Measurements from ENCODE around the gene TMPO.
"Not testable (repeated sequence)": the region's sequence is repeated elsewhere in the genome, so short reads cannot be mapped to it uniquely, and the experiment has no call there.

The TMPO gene

GRCh38 chr12:98471085-98471484 is 44.3 kb upstream of the TMPO start:
- H3K4me3 ChIP-seq (ENCODE audit: control insufficient read depth, low read depth, low read length), result no peak overlapping the region
- no peak for DNase-seq (ENCODE audit: low read depth)
- no peak for TF ChIP-seq CTCF (conservative IDR thresholded peaks at IDR 0.05; ENCODE audit: control insufficient read depth, insufficient read depth, low read depth, low read length)

- no peak for DNase-seq (ENCODE audit: low read depth)
- TF ChIP-seq CTCF (conservative IDR thresholded peaks at IDR 0.05; ENCODE audit: control insufficient read depth, insufficient read depth, low read depth, low read length), result no peak
- H3K4me3 ChIP-seq (ENCODE audit: control insufficient read depth, low read depth, low read length), result no peak overlapping the region
Observed at GRCh38 chr12:98475565-98475908, 39.9 kb upstream of the TMPO start.

GRCh38 chr12:98478606-98479005 is 36.8 kb upstream of the TMPO start:
- no peak for TF ChIP-seq CTCF (conservative IDR thresholded peaks at IDR 0.05; ENCODE audit: control insufficient read depth, insufficient read depth, low read depth, low read length)
- no peak overlapping the region for H3K4me3 ChIP-seq (ENCODE audit: control insufficient read depth, low read depth, low read length)
- DNase-seq (ENCODE audit: low read depth), result no peak

- DNase-seq (ENCODE audit: low read depth), result no peak
- H3K4me3 ChIP-seq (ENCODE audit: control insufficient read depth, low read depth, low read length), result no peak overlapping the region
- TF ChIP-seq CTCF (conservative IDR thresholded peaks at IDR 0.05; ENCODE audit: control insufficient read depth, insufficient read depth, low read depth, low read length), result no peak
Observed at GRCh38 chr12:98483621-98484503, 31.5 kb upstream of the TMPO start.

- no peak for DNase-seq (ENCODE audit: low read depth)
- H3K4me3 ChIP-seq (ENCODE audit: control insufficient read depth, low read depth, low read length), result no peak overlapping the region
- TF ChIP-seq CTCF (conservative IDR thresholded peaks at IDR 0.05; ENCODE audit: control insufficient read depth, insufficient read depth, low read depth, low read length), result no peak
Observed at GRCh38 chr12:98485792-98486340, 29.5 kb upstream of the TMPO start.

- not testable (repeated sequence) for H3K4me3 ChIP-seq (ENCODE audit: control insufficient read depth, low read depth, low read length); DNase-seq (ENCODE audit: low read depth)
Observed at GRCh38 chr12:98488416-98488815, 27.0 kb upstream of the TMPO start.

GRCh38 chr12:98489176-98489575 is 26.2 kb upstream of the TMPO start:
- TF ChIP-seq CTCF (conservative IDR thresholded peaks at IDR 0.05; ENCODE audit: control insufficient read depth, insufficient read depth, low read depth, low read length), result no peak
- H3K4me3 ChIP-seq (ENCODE audit: control insufficient read depth, low read depth, low read length), result no peak overlapping the region
- no peak for DNase-seq (ENCODE audit: low read depth)
